C1 segment of cervical spinal cord (tissue), 14 donors: Measurements from ENCODE around the gene NEK2.
"Not testable (repeated sequence)": the region's sequence is repeated elsewhere in the genome, so short reads cannot be mapped to it uniquely, and the experiment has no call there.

ENCODE experiments used
- DNase-seq, 14 donors: peaks; one replicate each; lab custom pipeline; 2025; lab: John Stamatoyannopoulos, UW

Gene NEK2

GRCh38 chr1:211675230-211676105 is at the start of gene NEK2:
Gene NEK2, minus strand, starts transcription at chr1:211675621. Its CDS starts 142 bp downstream, at chr1:211675479.
- peak in 12 of 14 donors; percentile 13 to 76 (median 59) for DNase-seq

GRCh38 chr1:211724687-211725196 is 49.3 kb upstream of the NEK2 start:
- DNase-seq: no peak

- no peak for DNase-seq
Observed at GRCh38 chr1:211723273-211723672, 47.9 kb upstream of the NEK2 start.

- no peak for DNase-seq
Observed at GRCh38 chr1:211722277-211723175, 47.1 kb upstream of the NEK2 start.

GRCh38 chr1:211716555-211716954 is 41.1 kb upstream of the NEK2 start:
- not testable (repeated sequence) for DNase-seq

GRCh38 chr1:211715971-211716370 is 40.5 kb upstream of the NEK2 start:
- DNase-seq: no peak

GRCh38 chr1:211714154-211714553 is 38.7 kb upstream of the NEK2 start:
- DNase-seq: no peak

DNA sequence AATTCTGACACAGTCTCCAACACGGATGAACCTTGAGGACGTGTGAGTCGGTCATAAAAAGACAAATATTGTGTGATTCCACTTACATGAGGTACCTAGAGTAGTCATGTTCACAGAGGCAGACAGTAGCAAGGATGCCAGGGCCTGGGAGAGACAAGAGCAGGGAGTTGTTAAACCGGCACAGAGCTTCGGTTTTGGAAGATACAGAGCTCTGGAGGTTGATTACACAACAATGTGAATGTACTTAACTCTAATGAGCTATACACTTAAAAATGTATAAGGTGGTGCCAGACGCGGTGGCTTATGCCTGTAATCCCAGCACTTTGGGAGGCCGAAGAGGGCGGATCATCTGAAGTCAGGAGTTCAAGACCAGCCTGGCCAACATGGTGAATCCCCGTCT is 37.8 kb upstream of the NEK2 start:
- DNase-seq: no peak

DNA sequence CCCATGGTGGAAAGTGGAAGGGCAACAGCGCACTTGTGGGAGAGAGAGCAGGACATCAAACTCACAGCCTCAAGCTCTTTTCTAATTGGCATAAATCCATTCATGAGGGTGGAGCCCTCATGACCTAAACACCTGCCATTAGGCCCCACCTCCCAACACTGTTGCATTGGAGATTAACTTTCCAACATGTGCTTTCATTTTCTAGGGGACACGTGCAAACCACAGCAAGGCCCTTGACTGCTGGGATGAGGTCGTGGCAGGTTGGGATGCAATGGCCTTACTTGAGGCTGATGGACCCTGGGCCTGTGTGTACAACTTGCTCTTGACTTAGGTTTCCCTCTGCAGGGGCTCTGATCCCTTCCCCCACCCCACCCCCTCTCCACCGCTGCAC is 35.9 kb upstream of the NEK2 start:
- no peak for DNase-seq

- no peak for DNase-seq
Observed at GRCh38 chr1:211710566-211711314, 35.3 kb upstream of the NEK2 start.

DNA sequence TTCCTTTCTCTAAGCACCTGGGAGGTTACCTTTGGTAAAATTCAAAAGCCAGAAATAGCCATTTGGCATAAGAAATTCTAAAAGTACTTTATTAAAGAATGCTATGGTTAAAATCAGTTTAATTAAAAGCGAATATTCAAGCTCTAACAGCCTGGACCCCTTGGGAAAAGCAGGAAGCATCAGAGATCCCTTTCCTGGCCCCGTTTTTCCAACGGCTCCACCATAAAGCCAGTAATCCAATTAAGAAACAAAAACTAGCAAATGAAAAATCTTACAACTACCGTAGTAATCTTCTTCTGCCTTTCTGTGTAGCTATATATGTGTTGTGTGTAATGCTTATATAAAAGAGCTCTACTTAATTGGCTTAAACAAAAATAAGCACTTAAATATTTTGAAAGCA is 33.5 kb upstream of the NEK2 start:
- DNase-seq: no peak

GRCh38 chr1:211708006-211708405 is 32.6 kb upstream of the NEK2 start:
- DNase-seq: no peak

DNA sequence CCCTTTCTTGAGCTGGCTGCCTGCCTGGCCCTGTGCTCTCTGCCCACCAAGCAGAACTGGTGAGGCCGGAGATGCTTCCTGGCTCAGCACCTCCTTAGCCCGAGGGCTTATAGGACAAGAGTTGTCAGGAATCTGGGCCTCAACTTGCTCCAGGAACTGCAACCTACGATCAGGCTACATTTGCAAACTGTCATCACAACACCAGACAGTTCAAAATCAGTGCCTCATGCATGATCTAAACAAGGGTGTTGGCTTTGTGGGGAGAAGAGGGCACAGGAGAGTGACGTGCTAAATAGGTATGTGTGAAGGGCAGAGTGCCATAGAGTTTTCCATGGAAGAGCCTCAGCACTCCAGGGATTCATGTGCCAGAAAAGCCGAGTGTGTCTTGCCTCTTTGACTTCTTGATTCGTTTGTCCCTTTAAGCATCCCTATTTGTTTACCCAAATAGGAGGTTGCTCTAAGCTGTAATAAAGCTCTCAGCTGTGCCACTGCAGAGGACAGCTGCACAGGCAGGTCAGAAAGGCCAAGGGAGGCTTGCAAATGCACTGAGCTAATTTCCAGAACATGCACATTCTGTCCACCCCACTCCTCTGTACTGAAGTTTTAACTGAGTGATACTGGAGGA is 30.2 kb upstream of the NEK2 start:
- DNase-seq: no peak

DNA sequence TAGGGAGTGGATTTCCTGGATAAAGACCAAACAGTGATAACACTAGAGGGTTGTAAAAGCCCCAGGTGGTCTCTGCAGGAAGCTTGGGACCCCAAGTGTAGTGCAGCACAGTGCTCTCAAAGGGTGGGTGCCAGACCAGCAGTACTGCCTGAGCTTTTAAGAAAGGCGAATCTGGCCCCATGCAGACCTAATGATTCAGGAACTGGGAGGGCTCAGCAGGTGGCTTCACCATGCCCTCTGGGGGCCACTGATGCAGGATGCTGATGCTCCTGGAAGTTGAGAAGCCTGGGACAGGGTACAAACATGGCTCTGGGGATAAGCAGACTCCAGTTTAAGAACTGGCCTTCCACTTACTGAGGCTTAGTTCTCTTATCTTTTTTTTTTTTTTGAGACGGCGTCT is 29.1 kb upstream of the NEK2 start:
- no peak for DNase-seq

- DNase-seq: peak in 4 of 14 donors; percentile 8 to 60 (median 22)
Observed at GRCh38 chr1:211703812-211704537, 28.6 kb upstream of the NEK2 start.

GRCh38 chr1:211701733-211702132 is 26.3 kb upstream of the NEK2 start:
- DNase-seq: no peak

GRCh38 chr1:211699059-211699458 is 23.6 kb upstream of the NEK2 start:
- no peak for DNase-seq

DNA sequence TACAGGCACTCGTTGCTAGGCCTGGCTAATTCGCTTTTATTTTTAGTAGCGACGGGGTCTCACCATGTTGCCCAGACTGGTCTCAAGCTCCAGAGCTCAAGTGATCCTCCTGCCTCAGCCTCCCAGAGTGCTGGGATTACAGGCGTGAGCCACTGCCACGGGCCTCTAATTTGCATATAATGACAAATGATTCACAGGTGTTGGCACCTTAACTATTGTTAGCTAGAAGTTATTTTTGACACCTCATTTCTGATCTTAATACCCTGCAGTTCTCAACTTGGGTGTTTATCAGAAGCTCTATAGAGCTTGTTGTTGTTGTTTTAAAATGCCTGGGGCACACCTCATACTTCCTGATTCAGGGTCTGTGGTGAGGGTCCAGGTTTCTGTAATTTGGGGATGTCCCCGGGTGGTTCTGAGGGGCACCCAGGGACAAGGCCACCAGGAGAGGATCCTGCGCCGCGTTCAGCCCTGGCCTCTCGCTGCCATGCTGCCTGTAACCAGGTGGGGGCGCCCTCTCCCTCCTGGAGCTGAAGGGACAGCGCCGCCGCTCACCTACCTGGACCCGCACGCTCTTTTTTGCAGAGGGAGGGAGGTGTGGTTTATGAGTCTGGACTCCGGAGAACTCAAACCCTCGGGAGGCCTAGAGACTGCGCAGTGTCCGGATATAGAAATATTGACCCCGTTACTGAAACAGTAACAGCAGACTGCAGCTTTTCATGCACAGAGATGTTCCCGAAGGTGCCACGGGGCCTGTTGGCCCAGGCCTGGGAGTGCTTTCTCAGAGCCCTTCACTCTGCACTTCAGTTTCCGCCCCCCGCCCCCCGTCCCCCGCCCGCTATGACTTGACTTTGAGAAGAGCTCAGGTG is 23.0 kb upstream of the NEK2 start:
- peak in 13 of 14 donors; percentile 4 to 83 (median 52) for DNase-seq

- DNase-seq: no peak
Observed at GRCh38 chr1:211697356-211697755, 21.9 kb upstream of the NEK2 start.
